Adrenal gland (tissue), 12 donors: ENCODE data around the gene MSLN. TPM values are rescaled to one million over a fixed set of nuclear protein-coding genes. Genes with fewer than 3 reads are reported as not detected.

Source experiments
- microRNA counts, 2 donors: library from miRNA; unstranded; fragments of <30 nt; microRNA quantifications; one replicate each; lab custom pipeline; 2016
- microRNA-seq, 3 donors: library from miRNA; unstranded; fragments of <30 nt; microRNA quantifications; one replicate each; pipeline ENCODE4, GENCODE V29; 2017 to 2020
- polyA plus RNA-seq, 3 donors: library from polyadenylated mRNA; stranded (reverse); fragments of 200-250 nt in 2 of 3; fragments of 350-450 nt in 1 of 3; fragmentation: Illumina TruSeq in 1 of 3; extraction: RNeasy Lipid Tissue Mini Kit (QIAGEN cat#74804) in 1 of 3; gene quantifications; one replicate each; pipeline ENCODE4 v1.2.3, GENCODE V29; 2013 to 2014
- small RNA-seq, 2 donors: library from RNA; depleted of rRNA; stranded (forward); fragments of <200 nt; gene quantifications; one replicate each; pipeline ENCODE3, GENCODE V24; 2016
- total RNA-seq, 9 donors: library from RNA; depleted of rRNA in 4 of 9; stranded (reverse); fragments of >200 nt in 4 of 9; fragments of 120-200 nt in 1 of 9; fragmentation: NEBNext Ultra II Directional in 1 of 9; extraction: Animal tissue kit (Norgen Biotek cat#: 25700) in 1 of 9; gene quantifications; one replicate each; pipeline versions ENCODE4 v1.1.0 to v1.2.4, GENCODE V29; 2013 to 2023
- donor health status: healthy with polysubstance abuse.
- donor health status: Bipolar disorder and iron deficiency.
- donor health status: DM: yes; HTN: yes; CAD: no.
- donor health status: DM: no; HTN: no; CAD: no.
- donor health status: DM: no; HTN: no; CAD: no.
- donor health status: DM: yes; HTN: yes; CAD: no.

MSLN gene
- total and polyA plus RNA-seq, 12 donors, result 0.13 to 0.46 (median 0.30) TPM; not detected in 8

MicroRNAs encoded within 50 kb of the gene (microRNA counts, 767-probe panel; counts per million panel counts)
- 0 counts per million in 2 donors for microRNA hsa-miR-662 (lab: Ali Mortazavi, UCI)

Small RNA genes within 50 kb of the gene (microRNA-seq; reads per million reads assigned to microRNA genes)
- 0 reads per million in 3 donors for gene MIR662

Small RNA genes within 50 kb of the gene (small RNA-seq; reads per million reads assigned to genes)
- 0 reads per million in 2 donors for gene MIR662

Other genes with a start within 250 kb of the MSLN start
- gene CAPN15, start 233.0 kb upstream of the MSLN start, total RNA-seq, result 10 to 100 TPM; 12.4 to 45.8 (median 42.9) TPM
- gene CAPN15, start 233.0 kb upstream of the MSLN start, polyA plus RNA-seq, result 10 to 100 TPM in 2 of 3 donors, 1 to 10 TPM in 1; 2.3 to 91.8 (median 56.8) TPM
- not detected for gene PRR35, start 200.3 kb upstream of the MSLN start, total RNA-seq
- gene PRR35, start 200.3 kb upstream of the MSLN start, polyA plus RNA-seq, result not detected
- gene NHLRC4, start 193.7 kb upstream of the MSLN start, total RNA-seq, result 10 to 100 TPM in 5 of 9 donors, 1 to 10 TPM in 4; 1.6 to 22.3 (median 12.7) TPM
- gene NHLRC4, start 193.7 kb upstream of the MSLN start, polyA plus RNA-seq, result 1 to 10 TPM in 2 of 3 donors, under 1 TPM in 1; 0.57 to 7.2 (median 3.3) TPM
- gene PIGQ, start 190.8 kb upstream of the MSLN start, total RNA-seq, result 100 to 1,000 TPM in 1 of 9 donors, 10 to 100 TPM in 8; 21.1 to 107 (median 78.5) TPM
- 100 to 1,000 TPM in 2 of 3 donors, 10 to 100 TPM in 1; 12.7 to 317 (median 111) TPM for gene PIGQ, start 190.8 kb upstream of the MSLN start, polyA plus RNA-seq
- gene RAB40C, start 170.7 kb upstream of the MSLN start, total RNA-seq, result 10 to 100 TPM in 8 of 9 donors, 1 to 10 TPM in 1; 6.0 to 20.9 (median 15.8) TPM
- 10 to 100 TPM in 2 of 3 donors, 1 to 10 TPM in 1; 2.3 to 36.2 (median 19.1) TPM for gene RAB40C, start 170.7 kb upstream of the MSLN start, polyA plus RNA-seq
- gene WFIKKN1, start 129.7 kb upstream of the MSLN start, total RNA-seq, result 1 to 10 TPM in 1 of 9 donors, under 1 TPM in 7, not detected in 1; 0.18 to 1.1 (median 0.36) TPM
- gene WFIKKN1, start 129.7 kb upstream of the MSLN start, polyA plus RNA-seq, result 1 to 10 TPM in 1 of 3 donors, under 1 TPM in 1, not detected in 1; 0.71 to 3.9 TPM
- 100 to 1,000 TPM in 5 of 9 donors, 10 to 100 TPM in 4; 71.8 to 351 (median 122) TPM for gene METTL26, start 124.4 kb upstream of the MSLN start, total RNA-seq
- 100 to 1,000 TPM in 2 of 3 donors, 10 to 100 TPM in 1; 40.4 to 403 (median 328) TPM for gene METTL26, start 124.4 kb upstream of the MSLN start, polyA plus RNA-seq
- gene MCRIP2, start 118.9 kb upstream of the MSLN start, total RNA-seq, result 100 to 1,000 TPM in 7 of 9 donors, 10 to 100 TPM in 2; 67.0 to 188 (median 149) TPM
- 100 to 1,000 TPM in 2 of 3 donors, 1 to 10 TPM in 1; 7.1 to 253 (median 241) TPM for gene MCRIP2, start 118.9 kb upstream of the MSLN start, polyA plus RNA-seq
- 10 to 100 TPM; 12.4 to 55.8 (median 23.5) TPM for gene WDR90, start 111.4 kb upstream of the MSLN start, total RNA-seq
- 100 to 1,000 TPM in 2 of 3 donors, 1 to 10 TPM in 1; 3.0 to 162 (median 125) TPM for gene WDR90, start 111.4 kb upstream of the MSLN start, polyA plus RNA-seq
- gene RHOT2, start 92.6 kb upstream of the MSLN start, total RNA-seq, result 100 to 1,000 TPM in 2 of 9 donors, 10 to 100 TPM in 7; 34.7 to 177 (median 82.7) TPM
- gene RHOT2, start 92.6 kb upstream of the MSLN start, polyA plus RNA-seq, result 100 to 1,000 TPM in 2 of 3 donors, 10 to 100 TPM in 1; 37.9 to 462 (median 302) TPM
- gene RHBDL1, start 85.1 kb upstream of the MSLN start, total RNA-seq, result 10 to 100 TPM in 1 of 9 donors, 1 to 10 TPM in 8; 1.1 to 11.5 (median 3.7) TPM
- gene RHBDL1, start 85.1 kb upstream of the MSLN start, polyA plus RNA-seq, result 10 to 100 TPM in 2 of 3 donors, under 1 TPM in 1; 0.13 to 21.1 (median 12.2) TPM
- gene STUB1, start 80.3 kb upstream of the MSLN start, total RNA-seq, result 100 to 1,000 TPM; 160 to 339 (median 210) TPM
- 100 to 1,000 TPM; 121 to 199 (median 177) TPM for gene STUB1, start 80.3 kb upstream of the MSLN start, polyA plus RNA-seq
- 100 to 1,000 TPM in 3 of 9 donors, 10 to 100 TPM in 6; 50.9 to 137 (median 97.7) TPM for gene JMJD8, start 76.4 kb upstream of the MSLN start, total RNA-seq
- 10 to 100 TPM; 50.8 to 97.7 (median 72.6) TPM for gene JMJD8, start 76.4 kb upstream of the MSLN start, polyA plus RNA-seq
- gene WDR24, start 70.3 kb upstream of the MSLN start, total RNA-seq, result 10 to 100 TPM in 8 of 9 donors, 1 to 10 TPM in 1; 2.7 to 24.5 (median 18.0) TPM
- 10 to 100 TPM in 2 of 3 donors, 1 to 10 TPM in 1; 2.2 to 15.0 (median 10.9) TPM for gene WDR24, start 70.3 kb upstream of the MSLN start, polyA plus RNA-seq
- 10 to 100 TPM in 2 of 9 donors, 1 to 10 TPM in 4, under 1 TPM in 2, not detected in 1; 0.17 to 14.7 (median 2.1) TPM for gene FBXL16, start 54.9 kb upstream of the MSLN start, total RNA-seq
- 10 to 100 TPM in 1 of 3 donors, 1 to 10 TPM in 2; 6.3 to 18.3 (median 7.0) TPM for gene FBXL16, start 54.9 kb upstream of the MSLN start, polyA plus RNA-seq
- 100 to 1,000 TPM in 1 of 9 donors, 10 to 100 TPM in 7, 1 to 10 TPM in 1; 9.6 to 189 (median 58.6) TPM for gene METRN, start 45.6 kb upstream of the MSLN start, total RNA-seq
- gene METRN, start 45.6 kb upstream of the MSLN start, polyA plus RNA-seq, result 100 to 1,000 TPM in 2 of 3 donors, 1 to 10 TPM in 1; 1.3 to 128 (median 115) TPM
- gene ANTKMT, start 39.6 kb upstream of the MSLN start, total RNA-seq, result 100 to 1,000 TPM in 1 of 9 donors, 10 to 100 TPM in 8; 36.8 to 127 (median 61.4) TPM
- gene ANTKMT, start 39.6 kb upstream of the MSLN start, polyA plus RNA-seq, result 100 to 1,000 TPM in 2 of 3 donors, under 1 TPM in 1; 0.48 to 124 (median 104) TPM
- gene CCDC78, start 34.3 kb upstream of the MSLN start, total RNA-seq, result 1 to 10 TPM in 2 of 9 donors, under 1 TPM in 5, not detected in 2; 0.17 to 1.9 (median 0.84) TPM
- gene CCDC78, start 34.3 kb upstream of the MSLN start, polyA plus RNA-seq, result 10 to 100 TPM in 1 of 3 donors, 1 to 10 TPM in 1, under 1 TPM in 1; 0.64 to 49.9 (median 7.7) TPM
- gene HAGHL, start 33.6 kb upstream of the MSLN start, total RNA-seq, result 10 to 100 TPM in 1 of 9 donors, 1 to 10 TPM in 7, not detected in 1; 1.1 to 10.6 (median 5.3) TPM
- 10 to 100 TPM in 2 of 3 donors, under 1 TPM in 1; 0.35 to 63.5 (median 11.0) TPM for gene HAGHL, start 33.6 kb upstream of the MSLN start, polyA plus RNA-seq
- gene CIAO3, start 19.7 kb upstream of the MSLN start, total RNA-seq, result 10 to 100 TPM; 17.8 to 42.1 (median 26.8) TPM
- 10 to 100 TPM in 2 of 3 donors, 1 to 10 TPM in 1; 8.9 to 99.4 (median 38.2) TPM for gene CIAO3, start 19.7 kb upstream of the MSLN start, polyA plus RNA-seq
- gene RPUSD1, start 27.6 kb downstream of the MSLN start, total RNA-seq, result 10 to 100 TPM; 12.4 to 30.0 (median 18.6) TPM
- 10 to 100 TPM in 2 of 3 donors, 1 to 10 TPM in 1; 1.1 to 40.1 (median 23.3) TPM for gene RPUSD1, start 27.6 kb downstream of the MSLN start, polyA plus RNA-seq
- 10 to 100 TPM in 4 of 9 donors, 1 to 10 TPM in 5; 1.7 to 25.7 (median 10.0) TPM for gene CHTF18, start 27.9 kb downstream of the MSLN start, total RNA-seq
- 10 to 100 TPM in 2 of 3 donors, under 1 TPM in 1; 0.29 to 69.8 (median 60.8) TPM for gene CHTF18, start 27.9 kb downstream of the MSLN start, polyA plus RNA-seq
- gene GNG13, start 40.0 kb downstream of the MSLN start, total RNA-seq, result not detected
- not detected for gene GNG13, start 40.0 kb downstream of the MSLN start, polyA plus RNA-seq
- gene LMF1, start 210.2 kb downstream of the MSLN start, total RNA-seq, result 10 to 100 TPM; 13.1 to 80.8 (median 35.2) TPM
- gene LMF1, start 210.2 kb downstream of the MSLN start, polyA plus RNA-seq, result 100 to 1,000 TPM in 1 of 3 donors, 10 to 100 TPM in 2; 10.5 to 101 (median 66.0) TPM
- gene SOX8, start 221.0 kb downstream of the MSLN start, total RNA-seq, result 1 to 10 TPM in 2 of 9 donors, under 1 TPM in 7; 0.09 to 1.5 (median 0.66) TPM
- gene SOX8, start 221.0 kb downstream of the MSLN start, polyA plus RNA-seq, result 1 to 10 TPM in 2 of 3 donors, under 1 TPM in 1; 0.04 to 2.1 (median 1.6) TPM